ENCODE data around the gene ACSL3.
"Not testable (repeated sequence)": the region's sequence is repeated elsewhere in the genome, so short reads cannot be mapped to it uniquely, and the experiment has no call there.

Gene ACSL3

DNA sequence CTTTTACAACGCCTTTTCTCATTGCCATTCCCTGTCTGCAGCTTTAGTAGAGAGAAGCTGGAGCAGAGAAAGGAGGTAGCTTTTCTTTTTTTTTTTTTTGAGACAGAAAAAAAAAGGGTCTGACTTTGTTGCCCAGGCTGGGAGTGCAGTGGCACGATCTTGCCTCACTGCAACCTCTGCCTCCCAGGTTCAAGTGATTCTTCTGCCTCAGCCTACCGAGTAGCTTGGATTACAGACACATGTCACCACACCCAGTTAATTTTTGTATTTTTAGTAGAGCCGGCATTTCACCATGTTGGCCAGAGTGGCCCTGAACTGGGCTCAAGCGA is 25.0 kb upstream of the ACSL3 start:
- H3K36me3 ChIP-seq: no peaks in the 10 kb centered on the region
- TF ChIP-seq, protein P1, sequence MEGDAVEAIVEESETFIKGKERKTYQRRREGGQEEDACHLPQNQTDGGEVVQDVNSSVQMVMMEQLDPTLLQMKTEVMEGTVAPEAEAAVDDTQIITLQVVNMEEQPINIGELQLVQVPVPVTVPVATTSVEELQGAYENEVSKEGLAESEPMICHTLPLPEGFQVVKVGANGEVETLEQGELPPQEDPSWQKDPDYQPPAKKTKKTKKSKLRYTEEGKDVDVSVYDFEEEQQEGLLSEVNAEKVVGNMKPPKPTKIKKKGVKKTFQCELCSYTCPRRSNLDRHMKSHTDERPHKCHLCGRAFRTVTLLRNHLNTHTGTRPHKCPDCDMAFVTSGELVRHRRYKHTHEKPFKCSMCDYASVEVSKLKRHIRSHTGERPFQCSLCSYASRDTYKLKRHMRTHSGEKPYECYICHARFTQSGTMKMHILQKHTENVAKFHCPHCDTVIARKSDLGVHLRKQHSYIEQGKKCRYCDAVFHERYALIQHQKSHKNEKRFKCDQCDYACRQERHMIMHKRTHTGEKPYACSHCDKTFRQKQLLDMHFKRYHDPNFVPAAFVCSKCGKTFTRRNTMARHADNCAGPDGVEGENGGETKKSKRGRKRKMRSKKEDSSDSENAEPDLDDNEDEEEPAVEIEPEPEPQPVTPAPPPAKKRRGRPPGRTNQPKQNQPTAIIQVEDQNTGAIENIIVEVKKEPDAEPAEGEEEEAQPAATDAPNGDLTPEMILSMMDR (IDR thresholded peaks at IDR 0.05; ENCODE audit: low read depth, low read length): no peak
- DNase-seq: no peak

DNA sequence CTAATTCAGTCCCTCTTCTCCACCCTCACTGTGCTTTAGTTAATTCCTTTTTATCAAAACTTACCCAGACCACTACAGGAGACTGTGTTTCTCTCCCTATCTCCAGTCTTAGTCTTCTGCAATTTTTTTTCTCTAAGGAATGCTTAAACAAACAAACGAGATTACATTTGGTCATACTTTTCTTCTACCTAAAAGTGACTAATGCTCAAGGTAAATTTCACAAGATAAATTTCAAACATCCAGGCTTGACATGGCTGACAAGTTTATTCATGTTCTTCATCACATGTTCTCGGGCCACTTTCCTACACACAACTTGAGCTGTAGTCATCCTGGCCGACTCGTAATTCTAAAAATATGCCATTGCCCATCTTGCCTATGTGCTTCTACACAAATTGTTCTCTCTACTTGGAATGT is 23.2 kb upstream of the ACSL3 start:
- Histone ChIP-seq H3K27me3 (ENCODE audit: insufficient read depth, low read depth, severe bottlenecking) (no peaks in the 10 kb centered on the region), H3K9me3 (ENCODE audit: severe bottlenecking) (no peaks in the 10 kb centered on the region), H3K36me3 (no peaks in the 10 kb centered on the region), H3K4me3 (ENCODE audit: low read depth, low read length) (no peak overlapping the region), H3K27ac (no peak overlapping the region)
- TF ChIP-seq, protein P1 (IDR thresholded peaks at IDR 0.05; ENCODE audit: low read depth, low read length): no peak
- no peak for DNase-seq

More for the DNA sequence above, 25.0 kb upstream of the ACSL3 start:
- no peak overlapping the region for H3K4me3 ChIP-seq (ENCODE audit: low read depth, low read length)
- H3K27ac ChIP-seq: no peak overlapping the region
- no peaks in the 10 kb centered on the region for H3K27me3 ChIP-seq (ENCODE audit: insufficient read depth, low read depth, severe bottlenecking)
- H3K9me3 ChIP-seq (ENCODE audit: severe bottlenecking): no peaks in the 10 kb centered on the region

DNA sequence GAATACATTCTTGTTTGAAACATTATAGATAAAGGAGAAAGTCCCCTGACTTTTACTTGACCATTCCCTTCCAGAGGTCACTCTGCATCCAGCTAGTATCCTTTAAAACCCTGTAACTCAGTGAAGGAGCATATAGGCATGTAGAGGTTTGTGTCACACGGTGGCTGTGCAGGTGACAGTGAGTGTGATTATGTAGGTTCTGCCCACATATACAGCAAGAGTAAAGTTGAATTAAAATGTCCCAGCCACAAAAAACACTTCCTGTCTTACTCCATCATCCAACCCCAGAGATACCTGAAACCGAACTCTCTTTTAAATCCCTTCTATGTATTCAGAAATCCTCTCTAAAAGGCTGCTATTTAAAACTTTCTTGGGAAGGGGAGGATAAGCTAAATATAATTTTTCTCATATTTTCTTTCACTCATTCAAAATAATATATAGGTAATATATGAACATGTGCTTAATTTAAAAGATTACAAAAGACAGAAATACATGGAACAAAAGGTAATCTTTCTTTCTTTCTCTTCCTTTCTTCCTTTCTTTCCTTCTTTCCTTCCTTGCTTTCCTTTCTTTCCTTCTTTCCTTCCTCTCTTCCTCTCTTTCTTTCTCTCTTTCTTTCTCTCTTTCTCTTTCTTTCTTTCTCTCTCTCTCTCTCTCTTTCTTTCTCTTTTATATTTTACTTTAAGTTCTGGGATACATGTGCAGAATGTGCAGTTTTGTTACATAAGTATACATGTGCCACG is 20.6 kb upstream of the ACSL3 start:
- no peak for DNase-seq
- no peaks in the 10 kb centered on the region for H3K36me3 ChIP-seq
- H3K27me3 ChIP-seq (ENCODE audit: insufficient read depth, low read depth, severe bottlenecking): no peaks in the 10 kb centered on the region
- H3K4me3 ChIP-seq (ENCODE audit: low read depth, low read length): no peak overlapping the region
- H3K9me3 ChIP-seq (ENCODE audit: severe bottlenecking): no peaks in the 10 kb centered on the region
- TF ChIP-seq, protein P1 (IDR thresholded peaks at IDR 0.05; ENCODE audit: low read depth, low read length): no peak
- H3K27ac ChIP-seq: no peak overlapping the region

DNA sequence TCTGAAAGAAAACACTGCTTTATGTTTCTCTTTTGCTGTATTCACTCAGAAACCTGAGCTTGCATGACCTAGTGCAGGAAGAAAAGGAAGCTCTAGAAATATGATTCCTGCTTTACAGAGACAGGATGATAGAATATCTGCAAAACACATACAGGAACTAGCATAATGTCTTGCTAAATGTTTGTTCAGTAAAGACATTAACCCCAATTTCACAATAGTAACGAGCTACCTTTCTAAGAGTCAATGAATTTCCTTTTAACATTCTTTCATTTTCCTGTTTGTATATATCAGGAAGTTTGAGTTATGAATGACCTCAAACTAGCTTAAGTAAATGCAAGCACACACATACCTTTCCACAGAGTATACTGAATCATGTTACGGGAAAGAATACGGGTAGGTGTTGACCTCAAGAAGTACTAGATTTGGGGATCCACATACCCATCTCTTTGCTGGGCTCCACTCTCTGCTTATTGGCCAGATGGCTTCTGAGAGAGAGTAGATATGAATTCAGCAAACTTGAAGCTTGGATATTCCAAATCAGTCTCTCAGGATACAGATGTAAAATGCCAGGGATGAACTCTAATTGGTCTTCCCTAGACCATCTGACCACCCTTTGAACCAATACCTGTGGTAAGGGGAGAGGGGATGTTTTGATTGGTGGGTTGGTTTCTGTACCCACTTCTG is 18.2 kb upstream of the ACSL3 start:
- Histone ChIP-seq H3K27me3 (ENCODE audit: insufficient read depth, low read depth, severe bottlenecking) (no peaks in the 10 kb centered on the region), H3K4me3 (ENCODE audit: low read depth, low read length) (no peak overlapping the region), H3K36me3 (no peaks in the 10 kb centered on the region), H3K9me3 (ENCODE audit: severe bottlenecking) (no peaks in the 10 kb centered on the region), H3K27ac (no peak overlapping the region)
- no peak for DNase-seq
- TF ChIP-seq, protein P1 (IDR thresholded peaks at IDR 0.05; ENCODE audit: low read depth, low read length): no peak

DNA sequence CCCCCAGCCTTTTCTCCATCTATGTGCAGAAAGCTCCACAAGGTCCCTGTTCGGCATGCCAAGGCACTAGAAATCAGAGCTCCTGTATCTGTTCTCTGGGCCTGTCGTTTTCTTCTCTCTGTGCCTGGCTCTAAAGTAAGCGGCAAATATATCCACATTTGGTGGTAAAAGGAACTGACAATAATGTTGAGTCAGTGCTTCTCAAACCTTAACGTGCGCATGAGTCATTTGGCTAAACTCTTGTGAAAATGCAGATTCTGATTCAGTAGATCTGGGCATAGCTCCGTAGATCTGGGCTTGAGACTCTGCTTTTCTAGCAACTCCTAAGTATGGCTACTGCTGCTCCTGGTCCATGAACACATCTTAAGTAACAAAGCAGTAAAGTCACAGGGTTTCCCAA is 16.5 kb upstream of the ACSL3 start:
- Histone ChIP-seq H3K27ac (no peak overlapping the region), H3K9me3 (ENCODE audit: severe bottlenecking) (no peaks in the 10 kb centered on the region)

DNA sequence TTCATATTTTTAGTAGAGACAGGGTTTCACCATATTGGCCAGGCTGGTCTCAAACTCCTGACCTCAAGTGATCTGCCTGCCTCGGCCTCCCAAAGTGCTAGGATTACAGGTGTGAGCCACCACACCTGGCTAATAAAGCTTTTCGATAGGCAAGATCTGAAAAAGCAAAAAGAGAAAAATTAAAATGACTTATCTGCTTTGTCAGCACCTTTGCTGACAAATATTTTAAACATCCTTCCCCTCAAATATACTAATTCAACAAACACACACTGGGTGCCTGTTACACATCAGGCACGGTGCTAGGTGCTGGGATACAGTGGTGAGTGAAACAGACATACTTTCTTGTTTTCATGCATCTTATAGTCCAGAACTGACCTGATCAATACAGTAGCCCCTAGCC is 15.5 kb upstream of the ACSL3 start:
- not testable (repeated sequence) for H3K36me3 ChIP-seq; H3K27ac ChIP-seq; H3K27me3 ChIP-seq (ENCODE audit: insufficient read depth, low read depth, severe bottlenecking); H3K4me3 ChIP-seq (ENCODE audit: low read depth, low read length); DNase-seq; H3K9me3 ChIP-seq (ENCODE audit: severe bottlenecking)

More for the DNA sequence above, 16.5 kb upstream of the ACSL3 start:
- no peak overlapping the region for H3K4me3 ChIP-seq (ENCODE audit: low read depth, low read length)
- TF ChIP-seq, protein P1 (IDR thresholded peaks at IDR 0.05; ENCODE audit: low read depth, low read length): no peak
- no peaks in the 10 kb centered on the region for H3K27me3 ChIP-seq (ENCODE audit: insufficient read depth, low read depth, severe bottlenecking)
- DNase-seq: no peak
- H3K36me3 ChIP-seq: no peaks in the 10 kb centered on the region

Measured in WERI-Rb-1 (cell line).